Measurements from ENCODE around the gene UBXN6.

The UBXN6 gene

GRCh38 chr19:4493929-4494690 is 36.5 kb upstream of the UBXN6 start:
- DNase-seq (ENCODE audit: low read depth in 2 of 2), result no peak

GRCh38 chr19:4493104-4493928 is 35.7 kb upstream of the UBXN6 start:
- no peak for DNase-seq (ENCODE audit: low read depth in 2 of 2)

- DNase-seq (ENCODE audit: low read depth in 2 of 2), result no peak
These were observed 34.9 kb upstream of the UBXN6 start for GRCh38 chr19:4492337-4493103.

GRCh38 chr19:4491446-4491845 is 33.9 kb upstream of the UBXN6 start:
- DNase-seq (ENCODE audit: low read depth in 2 of 2), result no peak

GRCh38 chr19:4488496-4488895 is 30.9 kb upstream of the UBXN6 start:
- DNase-seq (ENCODE audit: low read depth in 2 of 2), result no peak

GRCh38 chr19:4487572-4487971 is 30.0 kb upstream of the UBXN6 start:
- DNase-seq (ENCODE audit: low read depth in 2 of 2), result no peak

GRCh38 chr19:4483385-4483784 is 25.8 kb upstream of the UBXN6 start:
- no peak for DNase-seq (ENCODE audit: low read depth in 2 of 2)

- DNase-seq (ENCODE audit: low read depth in 2 of 2), result no peak
These were observed 25.2 kb upstream of the UBXN6 start for GRCh38 chr19:4482721-4483364.

- no peak for DNase-seq (ENCODE audit: low read depth in 2 of 2)
These were observed 19.6 kb upstream of the UBXN6 start for GRCh38 chr19:4477034-4477801.

GRCh38 chr19:4474514-4475022 is 17.0 kb upstream of the UBXN6 start:
- no peak for DNase-seq (ENCODE audit: low read depth in 2 of 2)

GRCh38 chr19:4473763-4474513 is 16.3 kb upstream of the UBXN6 start:
- DNase-seq (ENCODE audit: low read depth in 2 of 2), result no peak

GRCh38 chr19:4473011-4473762 is 15.6 kb upstream of the UBXN6 start:
- no peak for DNase-seq (ENCODE audit: low read depth in 2 of 2)

GRCh38 chr19:4472174-4472974 is 14.8 kb upstream of the UBXN6 start, which contains the start of gene HDGFL2:
Gene HDGFL2, plus strand, starts transcription at chr19:4472297. Its CDS starts 54 bp downstream, at chr19:4472351.
- DNase-seq (ENCODE audit: low read depth in 2 of 2), result peak in 1 of 2 donors; percentile 95

GRCh38 chr19:4471403-4472173 is 14.0 kb upstream of the UBXN6 start:
- peak; percentile 92 to 94 for DNase-seq (ENCODE audit: low read depth in 2 of 2)

- no peak for DNase-seq (ENCODE audit: low read depth in 2 of 2)
These were observed 10.2 kb upstream of the UBXN6 start for GRCh38 chr19:4467835-4468234.

GRCh38 chr19:4464815-4465581 is 7.4 kb upstream of the UBXN6 start:
- no peak for DNase-seq (ENCODE audit: low read depth in 2 of 2)
